Stimulated activated naive B cell treated with anti-CD40 and anti-IgM and Interleukin-4, amounts not matched to agents 10 μg/mL and 1 μg/mL and 100 μg/mL, for 72 hours (primary cell): ENCODE data around the gene POC5.

Source experiments
- ATAC-seq, 2 donors: fragments of 150-1000 bp; cut with Tn5 transposase; replicated peaks; 2 replicates each; pipeline ENCODE4 v1.10.0; 2021; ENCODE audit warnings: moderate library complexity in 1 of 2
- DNase-seq: peaks from one replicate; pipeline ENCODE4 v3.0.0; 2021
- H3K27ac Mint-ChIP-seq: one replicate; pipeline ENCODE4 v1.8.0; 2022; ENCODE audit warnings: mild to moderate bottlenecking, mixed read lengths
- H3K27me3 Mint-ChIP-seq, 2 donors: one replicate each; pipeline ENCODE4 v1.8.0; 2022; ENCODE audit warnings: mixed read lengths in 2 of 2
- H3K36me3 Mint-ChIP-seq, 2 donors: one replicate each; pipeline ENCODE4 v1.8.0; 2022; ENCODE audit warnings: mixed read lengths in 2 of 2, mild to moderate bottlenecking in 1 of 2
- H3K4me1 Mint-ChIP-seq, 2 donors: one replicate each; pipeline ENCODE4 v1.8.0; 2022; ENCODE audit warnings: mixed read lengths in 2 of 2, mild to moderate bottlenecking in 1 of 2
- H3K4me3 Mint-ChIP-seq, 2 donors: one replicate each; pipeline ENCODE4 v1.8.0; 2022; ENCODE audit warnings: mild to moderate bottlenecking in 2 of 2, mixed read lengths in 2 of 2, moderate library complexity in 1 of 2
- H3K9me3 Mint-ChIP-seq, 2 donors: one replicate each; pipeline ENCODE4 v1.8.0; 2022; ENCODE audit warnings: mixed read lengths in 2 of 2, mild to moderate bottlenecking in 1 of 2

POC5 gene

DNA sequence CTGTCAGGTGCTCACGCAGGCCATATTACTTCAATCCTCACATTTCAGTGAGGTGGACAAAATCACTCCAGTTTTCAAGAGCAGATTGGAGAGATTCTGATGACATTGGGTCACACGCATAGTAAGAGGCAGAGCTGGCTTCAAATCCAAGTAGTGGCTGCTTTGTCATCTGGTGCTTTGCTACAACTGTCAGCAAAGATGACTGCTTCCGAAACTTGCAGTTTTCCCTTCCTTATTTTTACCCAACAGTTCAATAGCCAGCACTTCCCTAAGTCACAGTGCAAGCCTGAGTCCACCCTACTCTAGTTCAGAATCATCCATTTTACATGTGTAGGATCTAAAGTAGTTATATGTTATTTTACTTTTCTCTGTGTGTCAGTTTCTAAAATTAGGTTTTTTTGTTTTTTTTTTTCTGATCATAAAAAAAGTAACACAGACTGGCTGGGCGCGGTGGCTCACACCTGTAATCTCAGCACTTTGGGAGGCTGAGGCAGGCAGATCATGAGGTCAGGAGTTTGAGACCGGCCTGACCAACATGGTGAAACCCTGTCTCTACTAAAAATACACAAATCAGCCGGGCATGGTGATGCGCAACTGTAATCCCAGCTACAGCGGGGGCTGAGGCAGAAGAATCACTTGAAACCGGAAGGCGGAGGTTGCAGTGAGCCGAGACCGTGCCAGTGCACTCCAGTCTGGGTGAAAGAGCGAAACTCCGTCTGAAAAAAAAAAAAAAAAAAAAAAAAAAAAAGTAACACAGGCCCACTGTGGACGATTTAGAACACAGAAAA, 56.4 kb downstream of the POC5 start:
- Mint-ChIP-seq H3K4me1 (no peaks in the 10 kb centered on the region), H3K9me3 (no peaks in the 10 kb centered on the region), H3K27me3 (no peaks in the 10 kb centered on the region), H3K4me3 (no peak overlapping the region), H3K36me3 (no peaks in the 10 kb centered on the region), H3K27ac (peak overlapping the region; percentile 31)
- ATAC-seq (peak; percentile 33 to 58), DNase-seq (no peak)

- Mint-ChIP-seq H3K4me1 (peaks cover 3 to 8% of the 10 kb centered on the region in 2 donors), H3K27me3 (peaks cover 2 to 9% of the 10 kb centered on the region in 2 donors), H3K27ac (no peak overlapping the region), H3K4me3 (no peak overlapping the region), H3K36me3 (no peaks in the 10 kb centered on the region), H3K9me3 (no peaks in the 10 kb centered on the region)
- DNase-seq (no peak), ATAC-seq (no peak)
These were observed 57.3 kb downstream of the POC5 start for GRCh38 chr5:75659791-75660450.

DNA sequence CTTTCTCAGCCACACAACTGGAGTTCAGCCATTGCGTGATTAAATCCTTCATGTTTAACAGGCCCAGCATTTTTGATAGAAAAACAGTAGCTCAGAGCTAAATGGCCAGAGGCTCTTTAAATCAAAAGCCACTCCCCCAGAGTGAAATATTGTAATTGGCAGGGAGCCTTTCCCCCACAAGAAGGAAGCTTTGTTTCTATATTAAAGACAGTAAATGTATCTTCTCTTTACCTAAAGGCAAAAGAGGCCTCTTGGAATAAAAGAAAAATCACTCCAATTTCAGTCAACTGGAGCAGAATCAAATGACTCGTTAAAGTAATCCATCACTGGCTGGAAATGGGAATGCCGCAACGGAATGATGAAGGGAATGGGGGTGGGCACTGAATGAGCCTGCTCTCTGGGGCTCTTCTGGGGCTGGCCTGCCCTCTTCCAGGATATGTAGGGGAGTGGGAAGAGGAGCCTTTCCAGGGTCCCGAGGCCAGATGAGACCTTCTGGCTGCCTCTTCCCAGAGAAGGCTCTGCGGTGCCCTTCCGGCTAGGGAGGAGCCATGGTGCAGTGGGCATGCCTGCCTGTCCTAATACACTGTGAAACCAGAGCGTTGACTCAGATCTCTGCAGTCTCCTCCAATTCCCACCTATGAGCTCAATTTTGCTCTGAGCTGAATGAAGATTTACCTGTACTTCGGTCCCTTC, 60.8 kb downstream of the POC5 start:
- no peak overlapping the region for H3K27ac Mint-ChIP-seq
- H3K9me3 Mint-ChIP-seq = peaks cover 0 to 2% of the 10 kb centered on the region in 2 donors
- ATAC-seq = peak in 1 of 2 donors; percentile 31
- no peak for DNase-seq
- H3K36me3 Mint-ChIP-seq = no peaks in the 10 kb centered on the region
- peaks cover 3 to 11% of the 10 kb centered on the region in 2 donors for H3K4me1 Mint-ChIP-seq
- peaks cover 5 to 19% of the 10 kb centered on the region in 2 donors for H3K27me3 Mint-ChIP-seq
- H3K4me3 Mint-ChIP-seq = peak overlapping the region; percentile 59 to 64

DNA sequence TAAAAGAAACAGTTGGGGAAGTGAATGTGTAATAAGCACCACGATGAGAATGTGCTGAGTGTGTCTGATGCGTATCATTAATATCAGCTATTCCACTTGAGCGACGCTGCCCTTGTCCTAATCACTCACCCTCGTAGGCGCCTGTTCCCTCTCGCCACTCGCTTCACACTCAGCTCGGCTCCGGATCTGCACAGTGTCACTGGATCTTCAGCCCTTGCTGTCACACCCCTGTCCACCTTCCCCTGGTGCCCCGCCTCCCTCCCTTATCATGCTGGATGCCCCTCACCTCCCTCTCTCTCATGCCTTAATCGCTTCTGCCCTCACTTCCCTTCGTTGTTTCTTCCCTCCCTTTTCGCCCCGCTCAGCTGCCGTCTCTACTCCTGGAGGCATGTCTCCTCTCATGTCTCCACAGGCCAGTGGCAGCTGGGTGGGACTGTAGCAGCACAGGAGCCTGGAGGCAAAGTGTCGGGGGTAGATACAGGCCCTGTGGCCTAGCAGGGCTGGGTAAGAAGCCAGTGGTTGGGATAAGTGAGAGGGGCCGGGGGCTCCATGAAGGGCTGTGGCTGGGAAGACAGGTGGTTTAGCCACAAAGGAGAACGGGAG, 62.4 kb downstream of the POC5 start:
- Mint-ChIP-seq H3K4me1 (peaks cover 3 to 11% of the 10 kb centered on the region in 2 donors), H3K27ac (no peak overlapping the region), H3K9me3 (peaks cover 0 to 2% of the 10 kb centered on the region in 2 donors), H3K27me3 (peaks cover 5 to 19% of the 10 kb centered on the region in 2 donors), H3K36me3 (no peaks in the 10 kb centered on the region), H3K4me3 (no peak overlapping the region)
- DNase-seq (no peak), ATAC-seq (no peak)

- Mint-ChIP-seq H3K4me3 (no peak overlapping the region), H3K27ac (no peak overlapping the region), H3K4me1 (peaks cover 6 to 16% of the 10 kb centered on the region in 2 donors), H3K27me3 (peaks cover 5 to 19% of the 10 kb centered on the region in 2 donors), H3K9me3 (peaks cover 0 to 2% of the 10 kb centered on the region in 2 donors), H3K36me3 (no peaks in the 10 kb centered on the region)
- ATAC-seq = no peak
- DNase-seq = no peak
These were observed 63.7 kb downstream of the POC5 start for GRCh38 chr5:75653521-75653920.

- Mint-ChIP-seq H3K27ac (no peak overlapping the region), H3K27me3 (peaks cover 5 to 19% of the 10 kb centered on the region in 2 donors), H3K4me1 (peaks cover 6 to 19% of the 10 kb centered on the region in 2 donors), H3K4me3 (no peak overlapping the region), H3K9me3 (peaks cover 0 to 4% of the 10 kb centered on the region in 2 donors), H3K36me3 (peaks cover 0 to 2% of the 10 kb centered on the region in 2 donors)
- ATAC-seq (no peak), DNase-seq (no peak)
These were observed 65.5 kb downstream of the POC5 start for GRCh38 chr5:75651575-75652238.

- no peaks in the 10 kb centered on the region for H3K27me3 Mint-ChIP-seq
- ATAC-seq = peak; percentile 61 to 86
- H3K4me3 Mint-ChIP-seq = no peak overlapping the region
- H3K36me3 Mint-ChIP-seq = peaks cover 0 to 2% of the 10 kb centered on the region in 2 donors
- H3K9me3 Mint-ChIP-seq = peaks cover 0 to 2% of the 10 kb centered on the region in 2 donors
- no peak overlapping the region for H3K27ac Mint-ChIP-seq
- H3K4me1 Mint-ChIP-seq = peaks cover 4 to 7% of the 10 kb centered on the region in 2 donors
- DNase-seq = no peak
These were observed 68.5 kb downstream of the POC5 start for GRCh38 chr5:75648712-75649111.

DNA sequence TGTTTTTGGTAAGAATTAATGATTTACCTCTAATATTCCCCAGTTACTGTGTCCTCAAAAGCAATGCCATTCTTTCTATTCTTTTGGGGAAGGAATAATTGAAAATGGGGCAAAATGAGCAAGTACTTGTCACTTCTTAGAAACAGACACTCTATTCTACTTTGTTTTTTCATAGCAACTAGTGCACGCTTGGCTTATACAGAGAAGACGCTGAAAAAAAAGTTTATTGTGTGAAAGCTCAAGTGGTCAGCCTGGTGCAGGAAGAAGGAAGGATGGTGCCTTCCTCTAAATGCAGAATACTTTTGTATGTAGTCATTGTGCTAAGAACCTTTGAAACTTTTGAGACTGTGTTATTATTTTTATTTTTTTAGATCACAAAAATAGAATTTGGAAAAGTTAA, 76.4 kb downstream of the POC5 start:
- no peak for ATAC-seq
- H3K27me3 Mint-ChIP-seq = peaks cover 0 to 9% of the 10 kb centered on the region in 2 donors

GRCh38 chr5:75640395-75640794, 76.8 kb downstream of the POC5 start:
- Mint-ChIP-seq H3K27ac (no peak overlapping the region), H3K36me3 (peaks cover 0 to 3% of the 10 kb centered on the region in 2 donors), H3K9me3 (no peaks in the 10 kb centered on the region), H3K27me3 (peaks cover 0 to 9% of the 10 kb centered on the region in 2 donors), H3K4me1 (no peaks in the 10 kb centered on the region), H3K4me3 (no peak overlapping the region)
- no peak for DNase-seq
- no peak for ATAC-seq

More for the DNA sequence above, 76.4 kb downstream of the POC5 start:
- no peak overlapping the region for H3K27ac Mint-ChIP-seq
- H3K9me3 Mint-ChIP-seq = no peaks in the 10 kb centered on the region
- H3K4me3 Mint-ChIP-seq = no peak overlapping the region
- DNase-seq = no peak
- H3K36me3 Mint-ChIP-seq = peaks cover 0 to 3% of the 10 kb centered on the region in 2 donors
- no peaks in the 10 kb centered on the region for H3K4me1 Mint-ChIP-seq

DNA sequence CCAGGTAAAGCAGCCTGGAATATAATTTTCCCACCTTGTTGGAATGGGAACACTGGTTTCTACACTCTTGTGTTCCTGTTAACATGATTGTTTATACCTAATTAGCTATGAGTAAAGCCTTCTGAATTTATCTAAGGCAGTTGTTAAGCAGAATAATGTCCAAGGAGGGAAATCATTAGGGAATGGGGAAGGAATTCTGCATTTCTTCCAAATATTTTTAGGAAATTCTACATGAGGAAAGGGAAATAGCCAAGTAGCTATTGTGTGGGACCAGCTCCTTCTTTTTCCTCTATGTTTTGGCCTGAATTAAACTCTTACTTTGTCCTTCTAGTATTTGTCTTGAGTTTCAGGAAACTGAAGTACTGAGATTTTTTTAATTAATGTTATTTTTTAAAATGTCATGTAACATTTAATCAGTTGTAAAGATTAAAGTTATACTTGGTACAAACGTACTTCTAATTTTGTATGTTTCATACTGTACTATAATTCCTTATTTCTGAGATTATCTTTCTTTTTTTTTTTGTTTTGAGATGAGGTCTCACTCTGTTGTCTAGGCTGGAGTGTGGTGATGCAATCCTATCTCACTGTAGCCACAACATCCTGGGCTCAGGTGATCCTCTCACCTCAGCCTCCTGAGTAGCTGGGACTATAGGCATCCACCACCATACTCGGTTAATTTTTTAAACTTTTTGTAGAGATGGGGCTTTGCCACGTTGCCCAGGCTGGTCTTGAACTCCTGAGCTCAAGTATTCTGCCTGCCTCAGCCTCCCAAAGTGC, 77.5 kb downstream of the POC5 start:
- H3K27me3 Mint-ChIP-seq = peaks cover 0 to 9% of the 10 kb centered on the region in 2 donors
- DNase-seq (no peak), ATAC-seq (no peak)
- no peaks in the 10 kb centered on the region for H3K4me1 Mint-ChIP-seq
- no peak overlapping the region for H3K4me3 Mint-ChIP-seq
- peaks cover 0 to 3% of the 10 kb centered on the region in 2 donors for H3K36me3 Mint-ChIP-seq
- H3K9me3 Mint-ChIP-seq = no peaks in the 10 kb centered on the region
- H3K27ac Mint-ChIP-seq = no peak overlapping the region

GRCh38 chr5:75637949-75638348, 79.3 kb downstream of the POC5 start:
- Mint-ChIP-seq H3K4me3 (no peak overlapping the region), H3K36me3 (peaks cover 0 to 3% of the 10 kb centered on the region in 2 donors), H3K27ac (no peak overlapping the region), H3K9me3 (peaks cover 0 to 10% of the 10 kb centered on the region in 2 donors), H3K27me3 (peaks cover 0 to 9% of the 10 kb centered on the region in 2 donors), H3K4me1 (no peaks in the 10 kb centered on the region)
- ATAC-seq = no peak
- no peak for DNase-seq

DNA sequence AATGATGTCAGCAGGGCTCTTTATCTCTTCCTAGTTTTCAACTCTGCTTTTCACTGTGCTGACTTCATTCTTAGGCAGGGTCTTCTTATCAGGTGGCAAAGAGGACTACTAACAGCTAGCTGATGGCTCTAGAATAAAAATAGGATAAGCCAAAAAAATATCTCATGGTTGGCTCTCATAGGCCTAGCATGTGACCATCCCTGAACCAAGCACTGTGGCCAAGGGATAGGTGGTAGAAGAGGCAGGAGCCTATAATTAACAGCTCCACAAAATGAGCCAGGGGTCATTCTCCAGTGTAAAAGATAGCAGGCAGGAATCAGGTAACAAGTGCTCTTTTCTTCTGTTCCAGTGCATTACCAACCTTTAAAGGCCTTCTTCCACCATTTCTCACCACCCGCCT, 84.9 kb downstream of the POC5 start:
- H3K27me3 Mint-ChIP-seq = peaks cover 0 to 9% of the 10 kb centered on the region in 2 donors
- no peak overlapping the region for H3K4me3 Mint-ChIP-seq
- DNase-seq = no peak
- no peak for ATAC-seq
- H3K9me3 Mint-ChIP-seq = peaks cover 1 to 10% of the 10 kb centered on the region in 2 donors
- H3K36me3 Mint-ChIP-seq = peaks cover 0 to 3% of the 10 kb centered on the region in 2 donors
- H3K27ac Mint-ChIP-seq = no peak overlapping the region
- peaks cover 0 to 2% of the 10 kb centered on the region in 2 donors for H3K4me1 Mint-ChIP-seq

GRCh38 chr5:75630875-75631274, 86.4 kb downstream of the POC5 start:
- H3K36me3 Mint-ChIP-seq = no peaks in the 10 kb centered on the region
- H3K4me1 Mint-ChIP-seq = peaks cover 0 to 2% of the 10 kb centered on the region in 2 donors
- H3K4me3 Mint-ChIP-seq = no peak overlapping the region
- H3K27me3 Mint-ChIP-seq = no peaks in the 10 kb centered on the region
- DNase-seq (no peak), ATAC-seq (no peak)
- peaks cover 1 to 10% of the 10 kb centered on the region in 2 donors for H3K9me3 Mint-ChIP-seq
- no peak overlapping the region for H3K27ac Mint-ChIP-seq
